Ovary (tissue), 10 donors: ENCODE data around the gene PANK2. TPM values are rescaled to one million over a fixed set of nuclear protein-coding genes. Genes with fewer than 3 reads are reported as not detected.
"Not testable (repeated sequence)": the region's sequence is repeated elsewhere in the genome, so short reads cannot be mapped to it uniquely, and the experiment has no call there.

Experiments used
- DNase-seq, 5 donors: peaks; one replicate each; pipeline ENCODE4 v3.0.0-alpha.2; 2019 to 2020
- H3K27ac ChIP-seq, 2 donors: fragments of 200-600 bp; one replicate each; pipeline versions ENCODE4 v1.5.1 to v1.8.0; 2019 to 2022
- H3K27me3 ChIP-seq: fragments of 200-600 bp; one replicate; pipeline ENCODE4 v1.8.0; 2022
- H3K36me3 ChIP-seq: fragments of 200-600 bp; sonication (generic); one replicate; pipeline ENCODE4 v1.5.1; 2019
- H3K4me1 ChIP-seq: one replicate; pipeline ENCODE4 v1.8.1; 2013; ENCODE audit warnings: mild to moderate bottlenecking, moderate library complexity; ENCODE audit not compliant: insufficient read depth
- H3K4me3 ChIP-seq: fragments of 200-600 bp; sonication (generic); one replicate; pipeline ENCODE4 v1.5.1; 2017
- H3K9me3 ChIP-seq, 2 donors: fragments of 200-600 bp in 1 of 2; sonication (generic) in 1 of 2; one replicate each; pipeline versions ENCODE4 v1.5.1 to v1.8.1; 2013 to 2019; ENCODE audit warnings: mild to moderate bottlenecking in 1 of 2, moderate library complexity in 1 of 2
- CTCF ChIP-seq, 3 donors: fragments of 450-650 bp in 2 of 3; fragments of 200-600 bp in 1 of 3; IDR thresholded peaks; one replicate each; pipeline versions ENCODE4 v1.5.1 to v1.8.0; 2016 to 2022; ENCODE audit warnings: antibody characterized with exemption in 3 of 3, mild to moderate bottlenecking in 1 of 3
- EP300 ChIP-seq: sonication (generic); formaldehyde crosslinking; IDR thresholded peaks from one replicate; pipeline ENCODE4 v1.6.1; 2017; ENCODE audit warnings: antibody characterized with exemption
- POLR2A ChIP-seq: fragments of 450-650 bp; IDR thresholded peaks from one replicate; pipeline ENCODE4 v1.6.1; 2017; ENCODE audit warnings: antibody characterized with exemption, mild to moderate bottlenecking, moderate library complexity
- WGBS, 3 donors: extraction: QIAGEN DNeasy Blood & Tissue Kit in 1 of 3; methylation state at CpG; one replicate each; pipeline versions ENCODE4 v1.1.5 to v1.1.7; 2013 to 2017; 5-methylcytosine and 5-hydroxymethylcytosine counted together
- intact Hi-C, 4 donors: fragments of 100-400 bp; cut with DNase I; formaldehyde crosslinking; loops; one replicate each; pipeline versions ENCODE4 v1.11.0 to v1.15.1; 2022 to 2023
- long read RNA-seq, 3 donors: library from polyadenylated mRNA in 2 of 3; unstranded in 2 of 3; transcript quantifications; one replicate each; pipeline ENCODE4 v2.0.0 and lab custom pipeline, GENCODE V29; 2021 to 2026
- polyA plus RNA-seq, 2 donors: library from polyadenylated mRNA; stranded (reverse); fragments of 200-250 nt in 1 of 2; fragments of 350-450 nt in 1 of 2; fragmentation: Illumina TruSeq in 1 of 2; extraction: RNeasy Lipid Tissue Mini Kit (QIAGEN cat#74804) in 1 of 2; gene quantifications; one replicate each; pipeline ENCODE4 v1.2.3, GENCODE V29; 2013 to 2014
- total RNA-seq, 7 donors: library from RNA; depleted of rRNA in 2 of 7; stranded (reverse); fragments of >200 nt in 2 of 7; fragmentation: NEBNext Ultra II Directional in 3 of 7; extraction: Animal tissue kit (Norgen Biotek cat#: 25700) in 3 of 7; gene quantifications; one replicate each; pipeline versions ENCODE4 v1.1.0 to v1.2.4, GENCODE V29; 2016 to 2023
- donor health status: DM: no; HTN: no; CAD: no; lungs with moderate emphysema.
- donor health status: DM: no; HTN: no; CAD: no.
- donor health status: Bipolar disorder and iron deficiency.
- donor health status: DM: yes; HTN: yes; CAD: no.
- donor health status: DM: no; HTN: no; CAD: no.
- donor health status: DM: yes; HTN: yes; CAD: no.

The PANK2 gene
- 10 to 100 TPM; 22.2 to 34.9 (median 33.9) TPM for total RNA-seq
- polyA plus RNA-seq = 10 to 100 TPM; 20.0 to 39.5 TPM
- long read RNA-seq, donor 1, partial matches to known transcripts = 4 of 16 reads
- long read RNA-seq, donor 1, other reads (novel, unspliced or antisense) = 10 of 16 reads
- long read RNA-seq, donor 2, transcript PANK2-210 (1 exons, 661 nt) = major isoform, 12 of 70 reads
- long read RNA-seq, donor 2, transcript PANK2-201 (7 exons, 2,280 nt) = minor isoform, 11 of 70 reads
- long read RNA-seq, donor 2, transcript PANK2-202 (7 exons, 1,843 nt) = minor isoform, 7 of 70 reads
- long read RNA-seq, donor 2, partial matches to known transcripts = 31 of 70 reads
- long read RNA-seq, donor 2, other reads (novel, unspliced or antisense) = 9 of 70 reads
- long read RNA-seq, donor 3, transcript PANK2-201 (7 exons, 2,280 nt) = major isoform, 19 of 44 reads
- long read RNA-seq, donor 3, transcript PANK2-202 (7 exons, 1,843 nt) = minor isoform, 11 of 44 reads
- long read RNA-seq, donor 3, partial matches to known transcripts = 10 of 44 reads
- long read RNA-seq, donor 3, other reads (novel, unspliced or antisense) = 4 of 44 reads

GRCh38 chr20:3888622-3889488 is at the start of gene PANK2:
PANK2 (plus strand) TSS chr20:3889387.
- intact Hi-C loops = loop anchor here in 3 of 4 donors (1.0 to 10.0 kb wide), 4 partner anchors 126 to 196 kb away; partner anchors contain the start of gene RNF24 (in 1 of the 3)
- peak; percentile 99 to 100 (median 99) for DNase-seq
- H3K9me3 ChIP-seq = no peaks in the 10 kb centered on the region
- H3K36me3 ChIP-seq = no peaks in the 10 kb centered on the region
- no peaks in the 10 kb centered on the region for H3K27me3 ChIP-seq
- peaks cover 13% of the 10 kb centered on the region for H3K4me1 ChIP-seq
- peak within 1 kb of the TSS; percentile 86 to 92 for H3K27ac ChIP-seq
- WGBS, 3 donors = 0% methylated on average over 50 to 72 of the region's 72 CpGs
- H3K4me3 ChIP-seq = peak within 1 kb of the TSS; percentile 93
- TF ChIP-seq CTCF (IDR thresholded peaks at IDR 0.05) = peak; percentile 23 to 54 (median 44)
- peak; percentile 95 for TF ChIP-seq POLR2A
- no peak for TF ChIP-seq EP300

- H3K4me3 ChIP-seq, H3K36me3 ChIP-seq, intact Hi-C loops, H3K4me1 ChIP-seq, H3K9me3 ChIP-seq, DNase-seq, H3K27me3 ChIP-seq, H3K27ac ChIP-seq: not testable (repeated sequence)
- 93 to 94% (median 93%) methylated on average over 7 of the region's 7 CpGs for WGBS, 3 donors
Observed at GRCh38 chr20:3840201-3840600, 49.0 kb upstream of the PANK2 start.

GRCh38 chr20:3842348-3842930 is 46.7 kb upstream of the PANK2 start:
- no peaks in the 10 kb centered on the region for H3K36me3 ChIP-seq
- no peak overlapping the region for H3K4me3 ChIP-seq
- no peaks in the 10 kb centered on the region for H3K27me3 ChIP-seq
- 87 to 88% (median 87%) methylated on average over 7 of the region's 7 CpGs for WGBS, 3 donors
- no peaks in the 10 kb centered on the region for H3K9me3 ChIP-seq
- TF ChIP-seq POLR2A (no peak), EP300 (no peak), CTCF (IDR thresholded peaks at IDR 0.05) (no peak)
- DNase-seq = no peak
- H3K27ac ChIP-seq = no peak overlapping the region
- H3K4me1 ChIP-seq = no peaks in the 10 kb centered on the region
- intact Hi-C loops = no loop called here

GRCh38 chr20:3843490-3843889 is 45.7 kb upstream of the PANK2 start:
- no peak overlapping the region for H3K4me3 ChIP-seq
- intact Hi-C loops = no loop called here
- TF ChIP-seq CTCF (IDR thresholded peaks at IDR 0.05) = no peak
- no peak for TF ChIP-seq POLR2A
- TF ChIP-seq EP300 = no peak
- H3K27ac ChIP-seq = no peak overlapping the region
- peaks cover 2% of the 10 kb centered on the region for H3K4me1 ChIP-seq
- no peaks in the 10 kb centered on the region for H3K36me3 ChIP-seq
- no peaks in the 10 kb centered on the region for H3K27me3 ChIP-seq
- H3K9me3 ChIP-seq = no peaks in the 10 kb centered on the region
- 47 to 51% (median 48%) methylated on average over 5 of the region's 5 CpGs for WGBS, 3 donors
- DNase-seq = no peak

GRCh38 chr20:3843990-3844619 is 45.1 kb upstream of the PANK2 start:
- WGBS, 3 donors = 86 to 93% (median 91%) methylated on average over 9 of the region's 9 CpGs
- not testable (repeated sequence) for H3K36me3 ChIP-seq, H3K4me3 ChIP-seq, H3K9me3 ChIP-seq, DNase-seq, H3K4me1 ChIP-seq, H3K27ac ChIP-seq, H3K27me3 ChIP-seq
- intact Hi-C loops = loop anchor here in 1 of 4 donors (2.0 kb wide), 1 partner anchor 23 kb away; the partner anchor contains the start of gene AP5S1
